AG09309 (cell line): ENCODE data around the gene CXCL1.
A peak's percentile ranks its signal among the peaks of the same experiment; 100 is the strongest.

Source experiments
- DNase-seq: peaks from one replicate; pipeline ENCODE4 v3.0.0-alpha.2; 2010; ENCODE audit warnings: low read depth
- H3K4me3 ChIP-seq: 2 replicates; pipeline ENCODE4 v1.5.1; 2011; ENCODE audit warnings: mild to moderate bottlenecking, low read depth, low read length, moderate library complexity; ENCODE audit not compliant: control insufficient read depth
- CTCF ChIP-seq: IDR thresholded peaks from 2 replicates; pipeline ENCODE4 v1.5.1; 2011; ENCODE audit warnings: mild to moderate bottlenecking, low read depth, low read length, inconsistent platforms; ENCODE audit not compliant: insufficient read depth, control insufficient read depth; ENCODE audit errors: missing control alignments

The CXCL1 gene

DNA sequence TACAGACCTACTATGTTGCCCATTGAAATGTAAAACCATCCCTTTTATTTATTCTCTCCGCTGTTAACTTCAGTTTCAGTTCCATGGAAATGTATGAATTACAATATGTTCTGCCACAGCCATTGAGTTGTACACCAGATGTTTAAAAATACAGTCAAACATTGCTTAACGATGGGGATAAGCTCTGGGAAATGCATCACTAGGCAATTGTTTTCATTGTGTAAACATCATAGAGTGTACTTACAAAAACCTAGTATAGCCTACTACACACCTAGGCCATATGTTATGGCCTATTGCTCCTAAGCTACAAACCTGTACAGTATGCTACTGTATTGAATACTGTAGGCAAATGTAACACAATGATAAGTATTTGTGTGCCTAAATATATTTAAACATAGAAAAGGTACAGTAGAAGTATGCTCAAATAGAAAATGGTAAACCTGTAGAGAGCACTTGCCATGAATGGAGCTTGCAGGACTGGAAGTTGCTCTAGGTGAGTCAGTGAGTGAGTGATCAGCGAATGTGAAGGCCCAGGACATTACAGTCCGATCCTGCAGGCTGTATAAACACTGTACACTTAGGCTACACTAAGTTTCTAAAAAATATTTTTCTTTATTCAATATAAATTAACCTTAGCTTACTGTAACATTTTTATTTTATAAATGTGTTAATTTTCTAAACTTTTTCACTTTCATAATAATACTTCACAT, 18.8 kb upstream of the CXCL1 start:
- TF ChIP-seq CTCF = no peak
- H3K4me3 ChIP-seq = no peak overlapping the region
- no peak for DNase-seq

GRCh38 chr4:73851293-73851692, 17.9 kb upstream of the CXCL1 start:
- H3K4me3 ChIP-seq = no peak overlapping the region
- no peak for DNase-seq
- no peak for TF ChIP-seq CTCF

DNA sequence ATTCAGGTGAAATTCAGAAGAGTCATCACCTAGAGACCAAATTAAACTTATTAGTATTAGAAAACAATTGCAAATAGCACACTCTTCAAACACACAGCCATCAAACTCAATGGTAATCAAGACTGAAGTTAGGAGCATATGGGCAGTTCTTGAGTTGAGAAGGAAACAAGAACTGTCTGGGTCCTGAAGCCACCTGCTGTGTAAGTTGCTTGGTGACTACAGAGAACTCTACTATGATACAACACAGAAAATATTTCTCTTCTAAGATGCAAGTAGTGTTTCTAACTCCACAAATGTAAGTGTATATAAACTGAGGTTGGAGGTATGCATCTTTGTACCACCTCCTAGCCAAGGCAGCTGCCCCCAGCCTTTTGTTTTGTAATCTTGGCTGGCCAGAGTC, 16.4 kb upstream of the CXCL1 start:
- DNase-seq = no peak
- no peak for TF ChIP-seq CTCF
- no peak overlapping the region for H3K4me3 ChIP-seq

- TF ChIP-seq CTCF = peak; percentile 34
Observed at GRCh38 chr4:73853246-73853704, 15.9 kb upstream of the CXCL1 start, which contains the start of gene PF4V1. PF4V1 (plus strand) TSS chr4:73853296; CDS start chr4:73853363, 67 bp downstream.

DNA sequence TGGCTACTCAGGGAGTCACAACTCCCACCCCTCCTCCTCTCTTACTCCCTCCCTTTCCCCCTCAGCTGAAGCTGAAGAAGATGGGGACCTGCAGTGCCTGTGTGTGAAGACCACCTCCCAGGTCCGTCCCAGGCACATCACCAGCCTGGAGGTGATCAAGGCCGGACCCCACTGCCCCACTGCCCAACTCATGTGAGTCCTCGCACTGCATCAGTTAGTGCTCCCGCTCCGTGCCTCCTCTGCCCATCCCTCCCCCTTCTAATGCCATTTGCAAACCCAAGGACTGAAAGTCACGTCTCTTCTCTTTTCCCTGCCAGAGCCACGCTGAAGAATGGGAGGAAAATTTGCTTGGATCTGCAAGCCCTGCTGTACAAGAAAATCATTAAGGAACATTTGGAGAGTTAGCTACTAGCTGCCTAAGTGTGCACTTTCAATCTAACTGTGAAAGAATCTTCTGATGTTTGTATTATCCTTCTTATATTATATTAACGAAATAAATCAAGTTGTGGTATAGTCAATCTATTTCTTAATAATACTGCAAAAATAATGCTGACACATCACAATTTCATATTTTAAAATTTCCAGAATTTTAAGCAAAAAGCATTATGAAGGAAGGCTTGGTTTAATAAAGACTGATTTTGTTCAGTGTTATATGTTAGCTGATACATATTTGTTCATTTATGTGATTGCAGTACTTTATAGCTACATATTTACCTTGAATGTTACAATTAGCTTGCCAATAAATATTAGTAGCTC, 15.3 kb upstream of the CXCL1 start:
- no peak overlapping the region for H3K4me3 ChIP-seq
- DNase-seq = no peak
- no peak for TF ChIP-seq CTCF

More at GRCh38 chr4:73853246-73853704, 15.9 kb upstream of the CXCL1 start, which contains the start of gene PF4V1:
- DNase-seq = no peak
- H3K4me3 ChIP-seq = no peak within 1 kb of the TSS; the same call in 1 of the 2 replicates

DNA sequence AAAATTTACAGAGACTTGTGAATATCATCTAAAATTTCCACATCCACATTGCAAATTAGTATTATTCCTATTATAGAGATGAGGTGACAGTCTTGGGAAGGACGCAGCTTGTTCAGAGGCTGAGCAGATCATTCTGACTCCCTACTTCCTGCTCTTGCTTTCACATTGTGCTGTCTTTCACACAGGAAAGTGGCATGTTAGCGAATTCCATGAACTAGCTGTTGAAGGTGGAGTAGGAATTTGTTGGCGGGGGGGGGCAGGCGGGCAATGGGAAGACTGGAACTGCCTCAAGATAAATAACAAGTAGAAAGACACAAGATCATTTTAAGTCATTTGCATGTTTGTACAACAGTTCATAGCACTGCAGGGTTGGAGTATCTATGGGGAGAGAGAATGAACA, 13.8 kb upstream of the CXCL1 start:
- TF ChIP-seq CTCF = no peak
- no peak overlapping the region for H3K4me3 ChIP-seq
- DNase-seq = no peak
